ENCODE data around the gene LEMD2.
A peak's percentile ranks its signal among the peaks of the same experiment; 100 is the strongest.

The LEMD2 gene

DNA sequence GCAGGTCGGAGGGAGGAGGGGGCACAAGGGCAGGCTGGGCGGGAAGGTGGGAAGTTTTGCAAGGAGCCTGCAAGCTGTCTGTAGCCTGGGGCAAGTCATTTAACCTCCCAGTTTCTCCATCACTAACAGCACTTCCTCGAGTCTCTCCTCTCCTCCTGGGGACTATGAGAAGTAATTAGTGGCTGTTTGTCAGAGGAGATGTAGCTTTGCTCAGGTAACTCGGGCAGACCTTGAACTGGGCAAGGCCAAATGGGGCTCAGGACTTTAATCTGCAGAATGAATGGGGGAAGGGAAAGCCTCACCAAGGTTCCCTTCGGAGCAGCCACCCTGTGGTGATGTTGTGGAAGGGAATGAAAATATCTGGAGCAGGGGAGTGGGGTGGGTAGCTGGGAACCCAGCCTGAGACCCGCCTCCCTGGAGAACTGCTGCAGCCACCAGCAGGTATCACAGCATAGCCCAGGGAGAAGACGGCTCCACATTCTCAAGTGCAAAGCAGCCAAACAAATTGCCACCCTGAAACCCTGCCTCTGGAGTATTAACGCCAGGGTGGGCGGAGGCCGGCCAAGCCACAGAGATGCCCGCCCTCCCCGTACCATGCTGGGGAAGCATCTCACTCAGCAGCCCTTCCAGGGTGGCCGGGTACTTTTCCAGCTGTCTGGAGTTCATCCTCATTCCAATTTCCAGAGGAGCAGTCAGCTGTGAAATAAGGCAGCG lies 6.1 kb upstream of the LEMD2 start:
- no peak for DNase-seq (ENCODE audit: low read depth)

DNA sequence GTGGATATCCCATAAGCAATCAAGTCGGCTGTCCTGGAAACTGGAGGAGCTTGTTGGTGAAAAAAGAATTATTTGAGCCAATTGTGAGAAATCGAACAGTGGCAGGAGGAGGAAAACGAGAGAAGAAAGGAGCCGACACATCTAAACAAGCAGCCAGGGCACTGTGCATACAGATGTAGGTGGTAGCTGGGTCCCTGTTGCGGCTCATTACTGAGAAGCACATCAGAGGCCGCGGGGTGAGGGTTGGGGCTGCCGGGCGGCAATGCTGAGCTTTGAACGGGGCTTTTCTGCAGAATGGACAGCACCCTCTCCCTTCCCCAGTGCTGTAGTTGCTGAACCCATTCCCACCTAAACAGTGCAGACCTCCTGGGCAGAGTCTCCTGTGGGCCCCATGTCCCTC lies 4.1 kb upstream of the LEMD2 start:
- no peak for DNase-seq (ENCODE audit: low read depth)

DNA sequence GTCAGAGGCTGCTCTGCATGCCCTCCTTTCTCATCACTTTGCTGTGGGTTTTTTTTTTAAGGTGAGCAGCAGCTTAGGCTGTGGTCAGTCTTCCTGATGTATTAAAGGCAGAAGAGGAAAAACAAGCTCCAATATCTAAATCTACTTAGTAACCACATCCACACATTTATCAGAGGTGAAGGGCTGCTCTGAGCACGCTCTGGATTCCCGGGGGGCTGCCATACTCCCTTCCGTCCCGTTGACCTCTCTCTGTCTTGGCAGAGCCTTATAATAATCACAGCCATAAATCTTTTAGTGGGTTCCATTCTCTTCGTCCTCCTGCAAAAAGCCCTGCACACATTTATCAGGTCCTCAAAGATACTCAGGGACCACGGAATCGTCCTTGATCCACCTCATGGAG lies 2.7 kb upstream of the LEMD2 start:
- no peak for DNase-seq (ENCODE audit: low read depth)

DNA sequence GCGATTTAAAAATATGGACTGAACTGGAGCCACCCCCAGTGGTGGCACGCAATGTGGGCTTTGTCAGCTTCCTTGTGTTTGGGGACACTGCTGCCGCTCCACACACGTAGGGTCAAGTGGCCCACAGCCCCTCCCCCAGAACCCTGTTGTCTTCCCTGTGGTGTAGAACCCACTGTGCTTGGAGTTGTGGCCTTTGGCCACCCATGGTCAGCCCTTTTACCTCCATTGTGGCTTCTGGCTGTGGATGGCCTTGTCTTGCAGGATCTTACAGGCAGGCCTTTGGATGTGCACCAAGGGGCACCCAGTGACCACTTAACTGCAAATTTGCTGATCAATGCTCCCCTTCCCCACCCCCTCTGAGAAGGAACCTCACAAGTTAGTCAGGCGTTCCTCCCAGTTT lies 2.0 kb upstream of the LEMD2 start:
- no peak for DNase-seq (ENCODE audit: low read depth)

DNA sequence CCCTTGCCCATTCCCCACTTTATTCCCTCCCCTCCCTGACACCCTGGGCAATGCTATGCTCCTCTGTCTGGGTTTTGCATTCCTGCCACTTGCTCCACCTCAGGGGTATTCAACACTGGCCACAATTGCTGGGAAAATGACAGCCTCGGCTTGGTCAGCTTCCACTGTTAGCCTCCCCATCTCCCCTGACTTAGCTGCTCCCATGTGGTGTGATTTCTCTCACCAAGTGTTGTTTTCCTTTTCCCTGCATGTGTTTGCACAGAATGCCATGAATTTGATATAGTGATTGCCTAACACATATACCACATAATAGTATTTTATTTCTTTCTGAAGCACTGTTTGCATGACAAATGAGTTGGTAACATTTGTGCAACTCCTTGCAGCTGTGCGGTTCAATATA lies 1.4 kb upstream of the LEMD2 start:
- no peak for DNase-seq (ENCODE audit: low read depth)

DNA sequence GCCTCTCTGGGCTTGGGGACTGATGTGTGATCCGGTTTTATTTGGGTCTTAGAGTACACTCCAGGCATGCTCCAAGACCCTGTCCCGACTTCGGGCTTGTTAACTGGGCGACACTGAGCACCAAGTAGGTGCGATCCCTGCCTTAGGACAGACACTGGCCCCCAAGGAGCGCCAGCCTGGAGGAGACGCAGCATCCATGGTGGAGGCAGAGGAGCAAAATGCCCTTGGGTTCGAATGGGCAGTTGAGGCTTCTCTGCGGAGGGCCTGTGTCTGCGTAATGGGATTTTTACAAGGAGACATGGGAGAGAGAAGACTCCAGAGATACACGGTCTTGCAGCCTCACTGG lies 593 bp upstream of the LEMD2 start:
- no peak for DNase-seq (ENCODE audit: low read depth)

DNA sequence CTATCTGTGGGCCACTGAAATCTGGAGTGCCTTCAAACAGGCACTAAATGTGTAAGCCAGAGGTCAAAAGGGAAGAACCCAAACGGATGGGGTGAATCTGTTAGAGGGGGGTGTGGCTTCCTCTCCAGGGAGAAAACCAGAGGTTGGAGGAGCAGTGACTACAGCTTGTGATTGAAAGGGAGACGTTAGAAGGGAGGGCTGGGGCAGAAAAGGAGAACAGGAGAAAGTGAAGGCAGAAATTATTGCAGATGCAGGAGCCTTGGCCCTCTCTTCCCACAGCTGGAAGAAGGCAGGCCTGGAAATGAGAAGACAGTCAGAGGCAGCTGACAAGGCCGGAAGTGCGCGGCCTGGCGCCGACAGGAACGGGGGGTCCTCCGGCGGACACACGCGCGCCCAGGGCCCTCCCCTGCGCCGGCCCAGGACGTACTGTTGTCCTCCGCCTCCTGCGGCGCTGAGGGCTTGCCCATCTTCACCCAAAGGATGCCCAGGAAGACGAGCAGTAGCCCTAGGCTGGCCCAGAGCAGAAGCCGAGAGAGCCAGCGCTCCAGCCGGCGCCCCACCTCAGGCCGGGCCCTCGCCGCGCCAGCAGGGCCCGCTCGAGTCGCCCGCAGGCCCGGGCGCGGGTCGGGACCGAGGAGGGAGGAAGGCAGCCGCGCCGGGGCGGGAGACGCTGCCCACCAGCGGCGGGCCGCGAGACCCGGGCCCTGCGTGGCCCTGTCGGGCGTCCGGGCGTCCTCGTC lies 806 bp downstream of the LEMD2 start:
- DNase-seq (ENCODE audit: low read depth) = peak; percentile 55

DNA sequence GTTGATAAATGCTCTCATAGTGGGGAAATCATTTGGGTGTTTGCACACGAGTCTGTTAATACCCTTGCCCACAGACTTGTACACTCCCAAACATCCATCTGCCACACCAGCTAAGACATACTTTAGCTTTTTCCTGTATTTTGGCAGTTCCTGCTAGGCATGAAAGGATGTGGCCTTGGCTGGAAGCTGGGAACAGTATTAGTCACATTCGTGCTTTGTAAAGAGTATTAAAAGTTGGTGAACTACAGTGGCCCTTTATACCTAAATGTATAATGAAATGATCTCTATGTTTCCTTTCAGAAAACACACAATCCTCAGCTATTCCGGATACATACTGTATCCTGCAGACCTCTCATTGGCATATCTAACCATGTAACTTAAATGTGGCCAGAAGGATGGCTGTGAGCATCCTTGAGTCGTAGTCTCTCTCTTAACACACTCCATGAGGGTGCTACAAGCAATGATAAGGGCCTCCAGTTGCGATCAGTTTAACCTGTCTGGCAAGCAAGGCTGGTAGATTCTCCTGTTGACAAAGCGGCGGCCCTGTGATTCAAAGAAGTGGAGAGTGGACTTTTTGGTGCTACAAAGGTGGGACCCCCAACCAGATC lies 1.5 kb downstream of the LEMD2 start:
- no peak for DNase-seq (ENCODE audit: low read depth)

DNA sequence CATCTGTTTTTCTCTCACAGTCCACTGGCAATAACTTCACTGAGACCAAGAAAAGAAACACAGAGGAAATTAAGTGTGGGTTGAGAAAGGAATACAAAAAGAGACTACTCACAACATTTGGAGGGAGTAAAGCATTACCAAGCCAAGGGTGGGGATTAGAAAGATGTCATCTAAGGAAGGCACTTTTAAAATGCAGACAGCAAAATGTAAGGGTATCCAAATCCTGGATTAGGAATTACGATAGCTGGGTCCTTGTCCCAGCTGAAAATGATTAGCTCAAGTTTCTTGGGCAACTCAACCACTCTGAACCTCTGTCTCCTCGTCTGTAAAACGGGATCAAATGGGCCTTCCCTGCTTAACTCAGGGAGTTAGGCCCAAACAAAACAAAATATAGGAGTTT lies 2.2 kb downstream of the LEMD2 start:
- DNase-seq (ENCODE audit: low read depth) = no peak

DNA sequence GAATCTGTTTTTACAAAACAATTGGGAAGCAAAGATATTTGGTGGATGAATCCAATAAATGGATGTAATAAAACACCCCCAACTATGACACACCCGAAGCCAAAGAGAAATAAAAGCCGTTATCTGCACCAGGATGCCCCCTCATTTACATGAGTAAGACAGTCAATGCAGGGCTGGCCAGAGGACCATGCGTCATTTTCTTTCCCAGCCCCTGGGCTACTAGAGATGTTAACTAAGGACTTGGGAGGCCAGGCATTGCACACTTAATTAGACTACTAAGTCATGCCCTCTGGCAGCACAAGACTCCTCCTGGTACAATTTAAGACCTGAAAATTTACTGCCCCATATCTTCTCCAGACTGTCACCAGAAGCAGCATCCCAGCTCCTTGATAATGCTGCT lies 3.2 kb downstream of the LEMD2 start:
- no peak for DNase-seq (ENCODE audit: low read depth)

DNA sequence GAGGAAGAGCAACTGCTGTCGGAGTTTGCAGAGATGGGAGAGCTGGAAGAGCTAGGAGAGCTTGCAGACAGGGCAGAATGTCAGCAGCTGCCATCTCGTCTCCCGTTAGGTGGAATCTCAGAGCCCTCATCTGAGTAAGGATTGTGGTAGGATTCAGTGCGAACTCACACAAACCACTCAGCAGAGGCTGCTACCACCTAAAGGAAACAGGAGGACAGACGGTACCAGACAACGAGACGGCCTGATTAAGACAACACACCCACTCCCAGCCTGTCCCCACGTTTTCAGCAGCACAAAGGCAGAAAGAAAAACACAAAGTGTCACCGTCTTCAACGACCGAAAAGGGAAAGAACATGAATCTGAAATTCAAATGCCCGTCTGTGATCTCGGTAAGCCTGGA lies 4.1 kb downstream of the LEMD2 start:
- no peak for DNase-seq (ENCODE audit: low read depth)

DNA sequence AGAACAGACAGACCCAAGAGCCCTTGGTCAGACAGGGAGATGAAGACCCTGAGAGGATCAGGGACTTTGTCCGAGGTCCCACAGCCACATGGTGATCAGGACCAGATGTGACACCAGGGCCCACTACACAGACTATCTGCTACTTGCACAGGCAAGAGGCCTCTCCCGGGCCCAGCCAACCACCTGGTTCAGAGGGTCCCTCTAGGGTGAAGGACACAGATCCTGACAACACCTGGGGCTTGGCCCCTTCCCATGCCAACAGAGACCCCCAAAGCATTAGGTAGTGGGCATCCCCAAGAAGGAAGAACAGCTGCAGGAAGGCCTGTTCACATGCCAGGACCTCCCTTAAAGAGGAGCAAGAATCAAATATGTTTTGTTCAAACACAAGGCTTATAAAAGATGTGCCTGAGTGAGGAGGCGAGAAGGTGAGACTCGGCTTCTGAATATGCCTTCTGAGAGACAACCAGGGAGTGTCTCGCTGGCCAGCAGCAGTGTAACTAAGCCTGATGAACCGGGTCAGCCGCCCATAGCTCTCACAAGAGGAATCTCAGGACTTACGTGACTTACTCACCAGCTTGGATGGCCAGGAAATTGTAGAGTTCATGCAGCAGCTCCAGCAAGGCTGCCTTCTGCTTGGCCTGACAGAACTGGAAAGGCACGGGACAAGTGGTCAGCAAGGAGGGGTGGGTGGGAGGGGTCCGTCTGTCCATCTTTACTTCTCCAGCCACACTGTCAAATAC lies 5.0 kb downstream of the LEMD2 start:
- DNase-seq (ENCODE audit: low read depth) = no peak

DNA sequence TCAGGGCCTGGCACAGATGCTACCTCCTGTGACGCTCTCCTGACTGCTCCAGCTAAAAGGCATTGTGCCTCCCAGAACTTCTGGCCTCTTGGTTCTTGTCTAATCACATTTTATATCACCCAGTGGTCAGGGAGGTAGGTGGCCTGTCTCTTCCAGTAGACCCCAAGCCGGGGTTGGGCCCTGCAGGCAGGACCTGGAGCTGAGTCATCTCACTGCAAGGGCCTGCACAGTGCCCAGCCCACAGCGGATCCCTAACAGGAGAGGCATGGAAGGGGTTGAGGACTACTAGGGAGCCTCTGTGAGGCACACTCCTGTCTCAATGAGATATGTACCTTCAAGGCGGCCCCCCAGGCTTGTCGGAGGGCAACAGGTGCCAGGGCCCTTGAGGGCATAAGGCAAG lies 6.4 kb downstream of the LEMD2 start:
- DNase-seq (ENCODE audit: low read depth) = no peak

DNA sequence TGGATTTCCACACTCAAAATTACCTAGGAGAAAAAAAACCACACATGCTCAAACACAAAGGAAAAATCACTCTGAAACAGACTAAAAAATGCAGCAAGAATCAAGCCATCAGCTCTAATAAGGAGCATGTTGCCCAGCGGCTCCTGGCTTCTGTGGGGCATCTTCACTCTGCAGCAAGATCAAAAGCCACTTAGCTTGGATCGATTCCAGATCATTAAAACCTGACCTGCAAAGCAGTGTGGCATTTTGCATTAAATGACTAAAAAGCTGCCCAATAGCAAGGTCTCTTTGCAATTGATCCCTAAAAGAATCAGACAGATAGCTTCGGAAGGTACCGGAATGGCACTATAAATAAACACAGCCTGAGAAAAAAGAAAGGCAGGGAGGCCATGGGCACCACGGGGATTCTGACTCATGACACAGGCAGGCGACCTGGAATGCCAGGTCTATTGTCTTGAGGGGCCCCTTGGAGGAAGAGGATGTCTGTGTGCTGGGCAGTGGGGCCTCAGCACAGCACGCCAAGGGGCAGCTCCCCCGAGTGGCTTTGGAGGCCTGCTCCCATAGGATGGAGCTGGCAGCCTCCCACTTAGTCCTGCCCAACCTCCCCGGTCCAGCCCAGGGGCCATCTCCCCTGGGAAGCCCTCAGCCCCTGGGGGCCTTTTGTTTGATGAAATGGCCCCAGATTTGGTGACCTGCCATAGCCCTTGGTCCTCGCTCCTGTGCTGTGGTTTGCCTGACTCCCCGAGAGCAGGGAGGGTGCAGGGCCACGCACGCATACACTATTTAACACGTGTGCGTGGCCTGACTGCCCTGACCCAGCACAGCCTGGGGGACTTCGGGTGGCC lies 7.6 kb downstream of the LEMD2 start:
- no peak for DNase-seq (ENCODE audit: low read depth)

DNA sequence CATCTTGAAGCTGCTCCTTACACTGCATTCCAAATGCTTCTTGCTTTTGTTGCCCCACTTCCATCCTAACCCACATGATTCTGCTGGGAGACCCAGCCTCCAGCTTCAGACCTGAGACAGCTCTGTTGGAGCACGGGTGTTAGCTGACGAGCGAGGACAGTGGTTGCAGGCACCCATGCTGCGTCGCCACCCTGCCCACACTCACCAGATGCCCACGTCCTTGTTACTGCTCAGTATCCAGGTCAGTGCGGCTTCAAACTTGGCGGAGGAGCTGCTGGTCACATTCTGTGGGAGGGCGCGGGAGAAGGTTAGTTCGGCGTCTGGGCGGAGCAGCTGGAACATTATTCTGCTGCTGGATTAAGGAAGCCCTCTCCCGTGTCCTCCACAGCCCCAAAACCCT lies 9.0 kb downstream of the LEMD2 start:
- no peak for DNase-seq (ENCODE audit: low read depth)

DNA sequence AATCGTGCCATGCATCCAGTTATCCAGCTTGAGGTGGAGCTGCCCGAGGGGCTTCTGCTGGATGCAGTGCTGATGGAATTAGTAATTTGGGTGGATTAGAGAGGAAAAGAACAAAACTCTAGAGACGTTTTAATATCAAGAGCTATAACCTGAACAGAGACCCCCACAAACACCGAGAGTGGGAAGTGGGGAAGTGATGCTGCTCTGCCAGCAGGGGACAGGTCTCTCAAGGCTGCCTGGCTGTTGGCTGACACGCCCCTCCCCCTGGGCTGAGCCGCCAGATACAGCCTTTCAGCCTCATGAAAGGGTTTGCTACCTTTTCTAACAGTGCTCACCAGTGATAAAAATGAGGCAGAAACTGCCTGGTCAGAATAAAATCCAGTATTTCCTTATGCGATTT lies 9.6 kb downstream of the LEMD2 start:
- DNase-seq (ENCODE audit: low read depth) = no peak

DNA sequence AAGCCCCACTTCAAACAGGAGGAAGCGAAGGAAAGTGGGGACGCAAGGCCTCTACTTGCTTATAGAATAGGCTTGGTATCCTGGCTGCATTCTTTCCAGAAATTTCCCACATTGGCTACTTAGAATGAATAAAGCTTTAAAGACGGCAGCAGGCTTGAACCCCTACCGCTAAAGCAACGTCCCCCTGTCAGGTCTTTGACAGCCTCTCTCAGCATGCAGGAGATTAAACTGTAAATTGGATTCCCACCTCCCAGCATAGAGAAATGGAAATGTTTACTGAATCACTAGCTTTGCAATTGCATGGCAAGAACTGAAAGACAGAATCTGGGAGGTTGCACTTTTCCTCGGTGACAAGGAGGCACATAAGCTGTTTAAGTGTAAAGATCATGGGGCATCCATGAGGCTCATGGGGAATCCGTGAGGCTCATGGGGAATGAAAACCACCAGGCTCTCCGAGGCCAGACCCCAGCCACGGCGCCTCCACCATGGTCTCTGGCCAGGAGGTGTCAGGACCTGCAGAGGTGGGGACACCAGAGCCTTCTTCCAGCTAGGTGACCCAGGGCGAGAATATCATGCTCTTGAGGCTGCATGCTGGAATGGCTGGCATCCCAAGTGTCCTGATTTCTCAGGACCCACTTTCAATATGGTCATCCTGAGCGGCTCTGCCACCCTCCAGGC lies 10.3 kb downstream of the LEMD2 start:
- no peak for DNase-seq (ENCODE audit: low read depth)

DNA sequence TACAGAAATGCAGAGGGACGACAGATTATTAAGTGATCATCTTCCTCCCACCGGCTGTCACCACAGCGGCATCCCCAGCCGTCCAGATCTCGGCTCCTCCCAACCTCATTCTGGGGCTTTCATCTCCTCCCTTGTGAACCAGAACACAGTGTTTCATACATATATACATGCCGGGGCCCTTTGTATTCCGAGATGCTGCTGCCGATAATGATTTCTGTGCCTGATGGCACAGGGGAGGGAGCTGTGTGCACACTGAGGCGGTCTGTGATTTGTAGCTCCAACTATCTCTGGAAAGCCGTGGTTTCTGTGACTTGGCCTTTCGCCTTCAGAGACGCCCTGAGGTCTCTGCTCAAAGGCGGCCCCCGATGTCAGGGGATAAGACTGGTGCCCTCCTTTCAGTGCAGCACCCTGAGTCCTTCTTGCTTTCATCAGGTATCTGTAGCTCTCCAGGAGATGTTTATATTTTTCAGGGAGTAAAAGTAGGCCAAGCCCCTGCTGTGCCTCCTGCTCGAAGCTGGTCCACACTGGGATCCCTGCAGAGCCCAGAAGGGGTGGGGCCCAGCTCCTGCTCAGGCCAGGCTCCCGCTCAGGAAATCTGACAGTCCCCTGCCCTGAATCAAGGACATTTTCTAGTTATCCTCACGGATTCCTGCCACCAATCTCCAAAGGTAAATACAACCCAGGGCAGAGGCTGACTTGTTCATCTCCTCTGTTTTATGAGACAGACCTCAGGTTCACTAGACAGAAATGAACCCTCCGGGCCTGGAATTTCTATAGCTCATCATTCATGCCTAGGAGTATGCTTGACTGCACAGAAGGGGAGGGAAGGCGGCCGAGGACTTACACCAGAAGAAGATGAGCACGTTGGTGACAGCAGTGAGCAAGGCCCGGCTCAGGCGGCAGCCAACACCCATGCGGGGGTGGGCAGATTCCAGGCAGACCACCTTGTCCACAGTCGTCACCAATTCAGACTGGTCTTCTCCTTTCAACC lies 11.2 kb downstream of the LEMD2 start:
- DNase-seq (ENCODE audit: low read depth) = no peak

DNA sequence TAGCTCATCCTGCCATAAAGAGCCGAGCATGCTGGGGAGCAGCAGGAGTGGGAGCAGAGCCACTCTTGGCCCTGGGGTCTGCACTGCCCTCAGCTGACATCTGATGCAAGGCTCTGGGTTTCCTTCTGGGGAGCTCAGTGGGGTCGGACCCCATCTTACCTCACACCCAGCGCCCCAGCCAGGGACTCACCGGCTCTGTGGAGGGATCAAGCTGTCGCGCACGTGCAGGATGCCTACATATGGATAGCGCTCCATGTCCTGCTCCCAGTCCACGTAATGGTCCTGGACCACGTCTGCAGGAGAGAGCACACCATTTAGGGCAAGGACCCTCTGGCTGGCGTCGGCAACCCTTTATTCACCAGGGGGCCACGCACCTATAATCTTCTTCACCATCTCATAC lies 12.2 kb downstream of the LEMD2 start:
- no peak for DNase-seq (ENCODE audit: low read depth)

DNA sequence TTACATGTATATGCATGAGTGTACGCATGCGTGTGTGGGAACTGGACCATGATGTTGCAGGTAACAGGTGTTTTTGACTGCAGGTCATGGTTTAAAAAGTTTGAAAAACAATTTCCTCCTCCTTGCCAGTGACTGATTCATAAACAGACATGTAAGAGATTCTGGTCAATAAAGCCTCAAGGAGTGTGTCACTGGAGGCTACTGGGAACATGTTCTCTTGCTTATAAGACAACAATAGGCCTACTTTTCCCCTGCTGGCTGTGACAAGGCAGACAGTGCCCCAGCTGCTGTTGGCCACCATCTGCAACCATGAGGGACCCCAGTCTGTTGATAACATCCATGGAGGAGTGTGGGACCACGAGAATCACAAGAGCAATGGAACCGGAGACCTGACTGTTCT lies 12.7 kb downstream of the LEMD2 start:
- DNase-seq (ENCODE audit: low read depth) = no peak
